Activated CD8-positive, alpha-beta memory T cell treated with anti-CD3 and anti-CD28 coated beads for 1 hour (primary cell): Measurements from ENCODE around the gene AGT.
"Not testable (repeated sequence)": the region's sequence is repeated elsewhere in the genome, so short reads cannot be mapped to it uniquely, and the experiment has no call there.

Experiments used
- DNase-seq, 2 donors: peaks; one replicate each; pipeline ENCODE4 v3.0.0-alpha.2; 2020; ENCODE audit warnings: low read depth in 1 of 2; ENCODE audit errors: extremely low read depth in 1 of 2

AGT gene

GRCh38 chr1:230694464-230694863, 19.5 kb downstream of the AGT start:
- no peak for DNase-seq

- no peak for DNase-seq
These were observed 20.1 kb downstream of the AGT start for GRCh38 chr1:230693777-230694176.

GRCh38 chr1:230693221-230693620, 20.7 kb downstream of the AGT start:
- no peak for DNase-seq

- DNase-seq: no peak
These were observed 22.3 kb downstream of the AGT start for GRCh38 chr1:230691615-230692014.

- DNase-seq: no peak
These were observed 23.8 kb downstream of the AGT start for GRCh38 chr1:230690101-230690500.

GRCh38 chr1:230686747-230687146, 27.2 kb downstream of the AGT start:
- no peak for DNase-seq

GRCh38 chr1:230684998-230685397, 28.9 kb downstream of the AGT start:
- DNase-seq: no peak

- no peak for DNase-seq
These were observed 29.8 kb downstream of the AGT start for GRCh38 chr1:230684146-230684545.

- no peak for DNase-seq
These were observed 30.9 kb downstream of the AGT start for GRCh38 chr1:230682882-230683610.

GRCh38 chr1:230682274-230682673, 31.6 kb downstream of the AGT start:
- DNase-seq: no peak

- DNase-seq: no peak
These were observed 32.3 kb downstream of the AGT start for GRCh38 chr1:230681599-230681998.

GRCh38 chr1:230680300-230681025, 33.5 kb downstream of the AGT start:
- DNase-seq: no peak

GRCh38 chr1:230679825-230680224, 34.1 kb downstream of the AGT start:
- DNase-seq: no peak

- DNase-seq: no peak
These were observed 34.7 kb downstream of the AGT start for GRCh38 chr1:230679192-230679591.

GRCh38 chr1:230677200-230677599, 36.7 kb downstream of the AGT start:
- no peak for DNase-seq

GRCh38 chr1:230674581-230674980, 39.3 kb downstream of the AGT start:
- DNase-seq: no peak

GRCh38 chr1:230669543-230669942, 44.4 kb downstream of the AGT start:
- DNase-seq: no peak

- no peak for DNase-seq
These were observed 45.7 kb downstream of the AGT start for GRCh38 chr1:230668227-230668626.

- no peak for DNase-seq
These were observed 51.9 kb downstream of the AGT start for GRCh38 chr1:230661976-230662375.

- no peak for DNase-seq
These were observed 55.2 kb downstream of the AGT start for GRCh38 chr1:230658691-230659090.

- DNase-seq: not testable (repeated sequence)
These were observed 55.8 kb downstream of the AGT start for GRCh38 chr1:230658103-230658502.

GRCh38 chr1:230656719-230657118, 57.2 kb downstream of the AGT start:
- DNase-seq: not testable (repeated sequence)
